DOHH2 (cell line): ENCODE results near the gene UTP11.

Experiments used
- EZH2phosphoT487 ChIP-seq: fragments of 200-600 bp; sonication (generic); IDR thresholded peaks from 2 replicates; pipeline ENCODE4 v1.6.1; 2017; ENCODE audit warnings: borderline replicate concordance, mild to moderate bottlenecking, antibody characterized with exemption, low read length, moderate library complexity, mixed read lengths
- TF ChIP-seq, protein P1 (sequence below): fragments of 200-600 bp; sonication (generic); IDR thresholded peaks from one replicate; pipeline ENCODE4 v1.5.1; 2014; ENCODE audit warnings: antibody characterized with exemption, mild to moderate bottlenecking, low read depth, low read length; ENCODE audit not compliant: poor library complexity, severe bottlenecking

DNA sequence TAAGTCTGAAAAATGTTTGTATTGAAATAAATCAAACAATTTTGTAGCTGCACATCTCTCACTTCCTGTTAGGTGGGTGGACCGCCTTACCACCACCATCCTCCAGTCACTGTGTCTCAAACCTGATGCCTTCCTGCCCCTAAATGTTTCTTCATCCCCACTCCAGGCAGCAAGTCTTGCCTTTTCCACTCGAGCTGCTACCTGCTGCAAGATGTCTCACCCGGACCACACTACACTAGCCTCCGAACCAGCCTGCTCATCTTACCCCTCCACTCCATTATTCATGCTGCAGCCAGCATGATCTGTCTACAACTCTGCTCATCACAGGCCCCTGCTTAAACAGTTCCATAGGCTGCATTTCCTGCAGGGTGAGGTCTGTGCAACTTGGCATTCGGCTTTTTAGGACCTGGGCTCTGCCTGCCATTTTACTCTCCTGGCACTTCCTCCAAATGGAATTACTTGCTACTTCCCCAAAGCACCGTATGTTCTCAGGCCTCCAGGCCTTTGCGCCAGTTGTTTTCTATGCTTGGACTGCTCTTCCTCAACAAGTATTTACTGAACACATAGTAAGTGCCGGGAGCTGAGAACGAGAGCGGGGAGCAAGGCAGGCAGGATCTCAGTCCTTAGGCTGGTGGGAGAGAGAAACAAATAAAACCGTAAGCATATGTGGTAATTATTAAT is 17.5 kb upstream of the UTP11 start:
- TF ChIP-seq, protein P1, sequence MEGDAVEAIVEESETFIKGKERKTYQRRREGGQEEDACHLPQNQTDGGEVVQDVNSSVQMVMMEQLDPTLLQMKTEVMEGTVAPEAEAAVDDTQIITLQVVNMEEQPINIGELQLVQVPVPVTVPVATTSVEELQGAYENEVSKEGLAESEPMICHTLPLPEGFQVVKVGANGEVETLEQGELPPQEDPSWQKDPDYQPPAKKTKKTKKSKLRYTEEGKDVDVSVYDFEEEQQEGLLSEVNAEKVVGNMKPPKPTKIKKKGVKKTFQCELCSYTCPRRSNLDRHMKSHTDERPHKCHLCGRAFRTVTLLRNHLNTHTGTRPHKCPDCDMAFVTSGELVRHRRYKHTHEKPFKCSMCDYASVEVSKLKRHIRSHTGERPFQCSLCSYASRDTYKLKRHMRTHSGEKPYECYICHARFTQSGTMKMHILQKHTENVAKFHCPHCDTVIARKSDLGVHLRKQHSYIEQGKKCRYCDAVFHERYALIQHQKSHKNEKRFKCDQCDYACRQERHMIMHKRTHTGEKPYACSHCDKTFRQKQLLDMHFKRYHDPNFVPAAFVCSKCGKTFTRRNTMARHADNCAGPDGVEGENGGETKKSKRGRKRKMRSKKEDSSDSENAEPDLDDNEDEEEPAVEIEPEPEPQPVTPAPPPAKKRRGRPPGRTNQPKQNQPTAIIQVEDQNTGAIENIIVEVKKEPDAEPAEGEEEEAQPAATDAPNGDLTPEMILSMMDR, result no peak
- no peak for TF ChIP-seq EZH2phosphoT487
